Measurements from ENCODE around the gene NECAB3.
"Not testable (repeated sequence)": the region's sequence is repeated elsewhere in the genome, so short reads cannot be mapped to it uniquely, and the experiment has no call there.

The NECAB3 gene

DNA sequence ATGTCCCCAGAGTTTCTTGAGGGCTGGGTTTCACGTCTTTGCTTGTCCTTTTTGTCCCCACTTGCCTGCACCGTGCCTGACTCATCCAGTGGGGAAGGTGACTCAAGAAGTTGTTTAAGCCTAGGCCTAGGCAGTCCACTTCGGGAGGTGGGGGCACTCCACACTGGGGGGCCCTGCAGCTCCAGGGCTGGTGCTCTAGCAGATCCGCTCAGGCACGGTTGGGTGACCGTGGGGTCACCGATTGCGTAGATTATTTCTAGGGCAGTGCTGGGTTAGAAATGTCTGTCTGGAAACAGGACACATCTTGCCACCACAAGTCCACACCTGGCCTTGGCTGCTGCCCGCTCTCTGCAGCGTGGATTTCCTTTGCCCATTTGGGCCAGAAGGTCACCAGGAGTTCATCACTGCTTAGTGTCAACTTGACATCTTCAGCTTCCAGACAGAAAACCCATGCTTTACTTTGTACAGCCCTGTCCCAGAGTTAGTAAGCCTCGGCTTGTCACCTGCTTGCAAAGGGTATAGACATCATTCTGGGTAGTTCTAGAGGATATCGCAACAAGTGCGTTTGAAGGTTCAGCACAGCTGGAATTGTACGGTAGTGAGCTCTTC is 25.7 kb downstream of the NECAB3 start:
- DNase-seq (ENCODE audit: low read depth), result peak; percentile 21

DNA sequence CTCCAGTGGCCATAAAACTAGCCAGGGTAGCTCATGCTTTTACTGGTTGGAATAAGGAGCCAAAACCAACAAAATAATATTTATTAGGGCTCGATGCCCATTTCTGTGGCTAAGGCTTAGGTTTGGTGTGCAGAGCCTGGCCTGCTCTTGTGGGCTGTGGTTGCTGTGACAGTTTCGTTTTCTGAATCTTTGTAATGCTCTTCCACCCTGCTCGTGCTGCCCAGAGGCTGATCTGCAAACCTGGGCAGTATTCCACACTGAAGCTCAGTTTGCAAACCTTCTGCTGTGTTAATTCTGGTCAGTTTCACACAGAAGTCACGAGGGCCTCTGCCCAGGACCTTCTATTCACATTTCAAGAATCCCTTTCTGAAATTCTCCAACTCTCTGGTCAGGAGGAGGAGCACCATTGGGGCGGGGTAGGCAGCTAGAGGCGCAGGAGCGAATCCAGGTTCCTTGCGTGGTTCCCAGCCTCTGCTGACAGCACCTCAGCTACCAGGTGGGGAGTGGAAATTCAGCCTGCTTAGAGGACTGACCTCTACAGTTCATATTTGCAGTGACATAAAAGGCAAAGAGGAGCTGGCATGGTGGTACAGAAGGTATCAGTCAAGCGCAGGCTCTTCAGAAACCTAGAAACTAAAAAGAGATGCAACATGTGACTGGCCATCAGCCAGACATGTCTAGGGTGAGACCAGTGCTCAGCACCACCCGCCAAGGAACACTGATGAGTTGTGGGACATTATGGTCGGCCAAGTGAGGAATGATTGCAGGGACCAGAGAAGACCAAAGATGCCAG is 26.4 kb downstream of the NECAB3 start:
- peak; percentile 84 for DNase-seq (ENCODE audit: low read depth)

DNA sequence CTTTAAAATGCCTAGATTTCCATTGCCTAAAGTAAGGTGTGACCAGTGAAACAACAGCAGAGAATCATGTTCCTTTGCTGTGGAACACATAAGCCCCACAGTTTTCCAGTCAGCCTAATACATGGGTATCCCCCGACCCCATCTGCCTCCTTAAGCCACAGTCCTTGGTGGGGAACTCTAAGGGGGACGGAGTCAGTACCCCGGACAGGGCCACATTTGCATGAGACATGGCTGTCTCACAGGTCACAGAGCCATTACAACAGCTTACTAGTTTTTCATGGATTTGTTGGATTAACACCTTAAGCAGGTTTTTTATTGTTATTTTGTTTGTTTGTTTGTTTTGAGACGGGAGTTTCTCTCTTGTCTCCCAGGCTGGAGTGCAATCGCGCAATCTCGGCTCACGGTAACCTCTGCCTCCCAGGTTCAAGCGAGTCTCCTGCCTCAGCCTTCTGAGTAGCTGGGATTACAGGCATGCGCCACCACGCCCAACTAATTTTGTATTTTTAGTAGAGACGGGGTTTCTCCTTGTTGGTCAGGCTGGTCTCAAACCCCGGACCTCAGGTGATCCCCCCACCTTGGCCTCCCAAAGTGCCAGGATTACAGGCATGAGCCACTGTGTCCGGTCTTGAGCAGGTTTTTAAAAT is 27.1 kb downstream of the NECAB3 start:
- DNase-seq (ENCODE audit: low read depth), result not testable (repeated sequence)

DNA sequence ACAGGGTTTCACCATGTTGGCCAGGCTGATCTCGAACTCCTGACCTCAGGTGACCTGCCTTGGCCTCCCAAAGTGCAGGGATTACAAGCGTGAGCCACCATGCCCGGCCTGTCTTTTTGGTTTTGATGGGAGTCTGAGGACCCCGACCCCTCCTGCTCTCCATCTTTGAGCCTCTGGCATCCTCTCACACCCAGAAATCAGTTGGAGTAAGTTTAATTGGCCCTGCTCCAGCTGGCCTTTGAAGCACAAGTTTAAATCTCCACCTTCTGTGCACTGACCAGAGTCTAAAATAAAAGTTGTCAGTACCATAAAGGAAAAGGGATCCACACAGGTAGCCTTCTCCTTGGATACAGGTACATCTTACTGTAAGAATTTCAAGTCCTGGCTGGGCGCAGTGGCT is 28.0 kb downstream of the NECAB3 start:
- DNase-seq (ENCODE audit: low read depth), result no peak

GRCh38 chr20:33645396-33645795 is 28.8 kb downstream of the NECAB3 start:
- no peak for DNase-seq (ENCODE audit: low read depth)

- DNase-seq (ENCODE audit: low read depth), result no peak
Observed at GRCh38 chr20:33645072-33645358, 29.2 kb downstream of the NECAB3 start.

- no peak for DNase-seq (ENCODE audit: low read depth)
Observed at GRCh38 chr20:33644313-33645071, 29.7 kb downstream of the NECAB3 start.

GRCh38 chr20:33640287-33640686 is 33.9 kb downstream of the NECAB3 start:
- no peak for DNase-seq (ENCODE audit: low read depth)

DNA sequence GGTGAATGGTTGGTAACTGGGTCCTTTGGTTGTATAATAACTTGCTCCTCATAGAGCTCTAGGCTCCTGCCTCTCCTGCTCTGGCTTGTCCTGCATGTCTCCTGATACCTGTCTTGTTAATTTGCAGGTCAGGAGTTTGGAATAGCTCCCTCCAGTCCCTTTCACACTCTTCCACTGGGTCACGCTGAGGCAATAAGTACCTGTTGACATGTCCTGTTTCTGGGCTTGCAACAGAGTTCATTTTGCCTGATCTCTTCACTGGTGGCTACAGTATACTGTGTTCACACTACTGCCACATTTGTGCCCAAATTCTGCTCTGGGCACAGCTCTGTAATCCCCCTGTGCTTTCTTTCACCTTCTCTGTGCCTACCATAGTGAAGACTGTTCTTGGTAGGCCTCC is 37.5 kb downstream of the NECAB3 start:
- no peak for DNase-seq (ENCODE audit: low read depth)

GRCh38 chr20:33635341-33635740 is 38.9 kb downstream of the NECAB3 start:
- no peak for DNase-seq (ENCODE audit: low read depth)

GRCh38 chr20:33631910-33632309 is 42.3 kb downstream of the NECAB3 start:
- DNase-seq (ENCODE audit: low read depth), result not testable (repeated sequence)

DNA sequence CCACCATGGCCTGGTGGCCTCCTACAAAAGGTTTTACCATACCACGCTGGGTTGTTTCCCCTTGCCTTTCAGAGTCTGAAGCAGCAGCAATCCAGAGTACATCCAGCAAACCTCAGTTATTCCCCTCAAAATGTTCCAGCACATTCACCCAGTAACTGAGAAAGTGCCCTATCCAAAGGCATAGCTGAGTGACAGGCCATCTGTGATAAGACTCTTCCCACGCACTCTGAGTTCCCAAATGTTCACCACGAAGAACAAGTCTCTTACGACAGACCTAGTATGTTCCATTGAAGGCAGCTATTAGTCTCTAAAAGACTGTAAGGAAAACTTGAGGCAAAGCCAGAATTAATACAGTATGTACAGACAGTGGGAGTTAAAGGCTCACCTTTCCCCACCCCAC is 43.7 kb downstream of the NECAB3 start:
- no peak for DNase-seq (ENCODE audit: low read depth)

DNA sequence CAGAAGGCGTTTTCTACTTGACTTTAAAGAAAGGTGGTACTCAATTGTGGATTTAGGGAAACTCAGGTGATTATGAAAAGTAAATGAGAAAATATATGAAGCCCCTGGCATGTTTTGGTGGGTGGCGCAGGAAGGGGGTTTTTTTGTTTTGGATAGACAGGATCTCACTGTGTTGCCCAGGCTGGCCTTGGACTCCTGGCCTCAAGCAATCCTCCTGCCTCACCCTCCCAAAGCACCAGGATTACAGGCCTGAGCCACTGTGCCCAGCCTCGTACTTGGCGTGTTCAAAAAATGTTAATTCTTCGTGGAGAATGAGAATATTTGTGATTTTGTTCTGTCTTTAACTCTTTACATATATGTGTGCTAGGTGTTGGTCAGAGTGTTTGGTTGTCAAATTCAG is 44.2 kb downstream of the NECAB3 start:
- no peak for DNase-seq (ENCODE audit: low read depth)

GRCh38 chr20:33629533-33629932 is 44.7 kb downstream of the NECAB3 start:
- no peak for DNase-seq (ENCODE audit: low read depth)

GRCh38 chr20:33627577-33628216 is 46.5 kb downstream of the NECAB3 start:
- no peak for DNase-seq (ENCODE audit: low read depth)

DNA sequence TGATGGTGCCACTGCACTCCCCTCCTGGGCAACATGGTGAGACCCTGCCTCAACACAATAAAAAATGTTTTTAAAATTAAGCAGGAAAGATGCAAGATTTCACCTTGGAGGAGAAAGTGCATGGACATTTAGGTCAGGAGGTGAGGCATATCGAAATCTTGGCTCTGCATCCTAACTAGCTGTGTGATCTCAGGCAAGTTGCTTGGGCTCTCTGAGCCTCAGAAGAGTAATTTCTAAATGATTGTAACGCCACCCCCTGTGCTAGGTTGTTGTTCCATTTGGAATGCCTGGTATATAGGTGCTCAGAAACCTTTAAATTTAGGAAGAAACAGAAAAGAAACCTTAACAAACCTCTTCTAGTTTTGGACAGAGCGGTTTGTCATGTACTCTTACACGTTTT is 48.0 kb downstream of the NECAB3 start:
- DNase-seq (ENCODE audit: low read depth), result no peak

GRCh38 chr20:33624399-33624798 is 49.8 kb downstream of the NECAB3 start:
- no peak for DNase-seq (ENCODE audit: low read depth)

GRCh38 chr20:33622705-33623365 is 51.4 kb downstream of the NECAB3 start:
- DNase-seq (ENCODE audit: low read depth), result no peak

DNA sequence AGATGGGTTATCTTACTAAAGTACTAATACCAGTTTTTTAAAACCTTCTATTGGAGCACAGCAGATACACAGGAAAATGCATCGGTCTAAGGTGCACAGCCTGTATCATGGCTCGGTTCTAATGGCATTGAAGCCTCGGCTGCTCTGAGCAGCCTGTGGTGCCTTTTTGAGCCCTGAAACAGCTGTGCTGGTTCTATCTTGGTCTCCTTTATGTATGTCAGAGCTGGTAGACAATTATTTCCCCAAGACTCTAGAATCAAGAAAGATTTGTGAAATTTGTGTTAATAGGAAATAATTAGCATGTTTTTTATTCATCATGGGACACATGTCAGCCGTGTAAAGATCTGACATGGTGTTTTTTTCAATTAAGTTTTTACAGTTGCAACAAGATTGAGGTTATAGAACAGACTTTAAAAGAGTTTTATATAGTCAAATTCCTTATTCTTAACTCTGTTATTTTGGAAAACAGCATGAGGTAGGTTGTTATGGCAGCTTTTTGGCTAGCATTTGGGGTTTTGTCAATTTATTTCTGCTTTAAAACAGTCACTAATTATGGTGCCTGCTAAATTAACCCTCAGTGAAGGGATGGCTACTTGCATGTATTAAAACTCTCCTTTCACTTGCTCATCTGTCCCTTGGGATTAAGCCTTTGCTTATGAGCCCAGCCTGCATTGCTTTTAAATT is 52.4 kb downstream of the NECAB3 start:
- DNase-seq (ENCODE audit: low read depth), result no peak

- no peak for DNase-seq (ENCODE audit: low read depth)
Observed at GRCh38 chr20:33612001-33612400, 62.2 kb downstream of the NECAB3 start.

DNA sequence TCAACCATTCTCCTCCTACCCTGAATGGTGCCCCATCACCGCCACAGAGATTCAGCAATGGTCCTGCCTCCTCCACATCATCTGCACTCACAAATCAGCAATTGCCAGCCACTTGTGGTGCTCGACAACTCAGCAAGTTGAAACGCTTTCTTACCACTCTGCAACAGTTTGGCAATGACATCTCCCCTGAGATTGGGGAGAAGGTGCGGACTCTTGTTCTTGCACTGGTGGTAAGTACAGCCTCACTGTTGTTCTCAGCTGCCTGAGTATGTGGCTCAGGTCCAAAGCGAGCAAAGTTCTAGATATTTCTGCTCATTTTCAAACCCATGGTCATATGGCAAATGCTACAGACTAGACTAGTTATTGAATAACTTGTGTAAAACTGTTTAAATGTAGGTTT is 63.1 kb downstream of the NECAB3 start:
- DNase-seq (ENCODE audit: low read depth), result no peak

Measured in EH (cell line).